BLaER1 treated with 17β-estradiol and CSF1 and Interleukin-3, amounts not matched to agents 10 nM and 100 nM (cell line): ENCODE data around the gene HOXA5.

Experiments
- H3K27ac ChIP-seq, 11 experiments: shearing (Covaris generic); formaldehyde crosslinking; 2 replicates each; pipeline ENCODE4 v1.8.1; 2022
- H3K27me3 ChIP-seq, 11 experiments: shearing (Covaris generic); formaldehyde crosslinking; 2 replicates each; pipeline ENCODE4 v1.8.1; 2022
- H3K36me3 ChIP-seq, 11 experiments: shearing (Covaris generic); formaldehyde crosslinking; 2 replicates each; pipeline ENCODE4 v1.8.1; 2022
- H3K4me1 ChIP-seq, 10 experiments: shearing (Covaris generic); formaldehyde crosslinking; 2 replicates each; pipeline ENCODE4 v1.8.1; 2022
- H3K4me2 ChIP-seq, 11 experiments: shearing (Covaris generic); formaldehyde crosslinking; 2 replicates each; pipeline ENCODE4 v1.8.1; 2022
- H3K4me3 ChIP-seq, 10 experiments: shearing (Covaris generic); formaldehyde crosslinking; 2 replicates each; pipeline ENCODE4 v1.8.1; 2022
- H3K9ac ChIP-seq, 11 experiments: shearing (Covaris generic); formaldehyde crosslinking; 2 replicates each; pipeline ENCODE4 v1.8.1; 2022
- H3K9me3 ChIP-seq, 11 experiments: shearing (Covaris generic); formaldehyde crosslinking; replicated peaks in 1 of 11; 2 replicates each; pipeline ENCODE4 v1.8.1; 2022
- H4K20me1 ChIP-seq, 11 experiments: shearing (Covaris generic); formaldehyde crosslinking; 2 replicates each; pipeline ENCODE4 v1.8.1; 2022
- Cebpa-rat ChIP-seq, 11 experiments: shearing (Covaris generic); IDR thresholded peaks; 2 replicates each; pipeline ENCODE4 v1.8.1; 2022

The HOXA5 gene

DNA sequence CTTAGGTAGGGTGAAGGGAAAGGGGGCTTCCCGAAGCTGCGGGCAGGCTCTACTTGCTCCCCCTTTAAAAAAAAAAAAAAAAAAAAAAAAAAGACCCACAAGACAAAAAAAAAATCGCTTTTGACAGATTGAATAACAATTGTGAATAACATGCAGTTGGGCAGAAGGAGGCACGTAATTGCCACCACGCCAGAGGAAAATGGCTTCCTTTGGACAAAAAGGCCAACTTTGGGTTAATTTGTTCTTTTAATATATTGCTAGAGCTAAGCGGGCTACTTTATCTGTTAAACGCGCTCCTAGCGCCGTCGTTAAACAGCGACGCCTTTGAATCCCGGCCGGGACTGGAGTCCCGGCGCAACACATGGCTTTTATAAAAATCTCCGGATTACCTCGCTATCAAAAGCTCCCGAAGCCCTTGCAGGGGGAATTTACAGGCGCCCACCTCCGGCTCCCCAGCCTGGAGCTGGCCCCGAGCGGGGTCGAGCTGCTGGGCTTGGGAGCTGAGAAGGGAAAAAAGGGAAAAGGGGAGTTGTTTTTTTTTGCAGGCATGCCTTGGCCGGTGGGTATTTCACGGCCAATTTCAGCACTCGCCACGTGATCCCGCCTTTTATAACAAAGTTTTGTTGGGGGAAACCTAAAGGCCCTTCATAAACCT, 40.3 kb upstream of the HOXA5 start:
- Histone ChIP-seq H3K4me1 (peaks cover 0 to 39% (median 11%) of the 10 kb centered on the region in 10 experiments; a peak in 12 of 20 replicates), H4K20me1 (peaks cover 0 to 84% (median 68%) of the 10 kb centered on the region in 11 experiments; a peak in 19 of 22 replicates), H3K27ac (no peak overlapping the region), H3K9ac (no peak overlapping the region), H3K4me3 (peak overlapping the region in 5 of 10 experiments; percentile 19 to 48 (median 40); a peak in 7 of 20 replicates), H3K4me2 (peak overlapping the region in 10 of 11 experiments; percentile 1 to 92 (median 24); a peak in 14 of 22 replicates), H3K9me3 (peaks cover 0 to 33% (median 5%) of the 10 kb centered on the region in 11 experiments; a peak in 10 of 22 replicates), H3K27me3 (peaks cover 100% of the 10 kb centered on the region in 11 experiments), H3K36me3 (no peaks in the 10 kb centered on the region)
- no peak for TF ChIP-seq Cebpa-rat (IDR thresholded peaks at IDR 0.05)

DNA sequence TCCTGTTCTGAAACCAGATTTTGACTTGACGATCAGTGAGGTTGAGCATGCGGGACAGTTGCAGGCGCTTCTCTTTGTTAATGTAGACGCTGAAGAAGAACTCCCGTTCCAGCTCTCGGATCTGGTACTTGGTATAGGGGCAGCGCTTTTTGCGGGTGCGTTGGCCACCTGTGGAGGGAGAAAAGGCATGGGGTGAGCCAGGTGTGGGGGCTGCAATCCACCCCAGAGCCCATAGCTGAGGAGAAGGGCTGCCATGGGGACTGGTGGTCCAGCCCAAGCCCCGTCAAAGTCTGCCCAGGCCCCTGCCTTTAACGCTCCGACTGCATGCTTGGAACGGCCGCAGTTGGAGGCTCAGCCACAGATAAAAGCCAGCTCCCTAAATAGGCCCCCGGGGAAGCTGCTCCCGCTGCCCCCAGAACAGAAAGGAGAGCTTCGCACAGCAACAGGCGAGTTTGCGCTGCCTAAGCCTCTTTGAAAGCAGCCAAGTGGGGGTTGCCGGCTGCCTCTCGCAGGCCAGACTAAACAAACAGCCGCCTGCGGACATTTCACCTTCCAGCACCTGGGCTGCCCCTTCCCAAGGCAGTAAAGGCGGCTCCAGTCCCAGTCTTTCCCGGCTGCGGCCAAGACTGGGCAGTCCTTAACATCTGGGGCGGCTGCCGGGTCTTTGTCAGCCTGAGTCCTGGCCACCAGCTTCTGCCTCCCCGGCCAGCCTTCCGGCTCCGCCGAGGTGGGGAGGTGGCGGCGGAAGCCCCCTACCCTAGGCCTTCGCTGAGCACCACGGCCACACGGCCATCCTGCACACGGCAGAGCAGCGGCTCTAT, 39.6 kb upstream of the HOXA5 start:
- H3K4me2 ChIP-seq, result peak overlapping the region in 3 of 11 experiments; percentile 70 to 92 (median 81); a peak in 5 of 22 replicates
- peaks cover 0 to 76% (median 60%) of the 10 kb centered on the region in 11 experiments; a peak in 19 of 22 replicates for H4K20me1 ChIP-seq
- no peaks in the 10 kb centered on the region for H3K36me3 ChIP-seq
- peaks cover 0 to 33% (median 5%) of the 10 kb centered on the region in 11 experiments; a peak in 10 of 22 replicates for H3K9me3 ChIP-seq
- H3K27ac ChIP-seq, result no peak overlapping the region
- no peak for TF ChIP-seq Cebpa-rat (IDR thresholded peaks at IDR 0.05)
- peak overlapping the region in 2 of 10 experiments; percentile 40 to 48; a peak in 4 of 20 replicates for H3K4me3 ChIP-seq
- H3K9ac ChIP-seq, result no peak overlapping the region
- peaks cover 100% of the 10 kb centered on the region in 11 experiments for H3K27me3 ChIP-seq
- H3K4me1 ChIP-seq, result peaks cover 0 to 32% (median 7%) of the 10 kb centered on the region in 10 experiments; a peak in 10 of 20 replicates

DNA sequence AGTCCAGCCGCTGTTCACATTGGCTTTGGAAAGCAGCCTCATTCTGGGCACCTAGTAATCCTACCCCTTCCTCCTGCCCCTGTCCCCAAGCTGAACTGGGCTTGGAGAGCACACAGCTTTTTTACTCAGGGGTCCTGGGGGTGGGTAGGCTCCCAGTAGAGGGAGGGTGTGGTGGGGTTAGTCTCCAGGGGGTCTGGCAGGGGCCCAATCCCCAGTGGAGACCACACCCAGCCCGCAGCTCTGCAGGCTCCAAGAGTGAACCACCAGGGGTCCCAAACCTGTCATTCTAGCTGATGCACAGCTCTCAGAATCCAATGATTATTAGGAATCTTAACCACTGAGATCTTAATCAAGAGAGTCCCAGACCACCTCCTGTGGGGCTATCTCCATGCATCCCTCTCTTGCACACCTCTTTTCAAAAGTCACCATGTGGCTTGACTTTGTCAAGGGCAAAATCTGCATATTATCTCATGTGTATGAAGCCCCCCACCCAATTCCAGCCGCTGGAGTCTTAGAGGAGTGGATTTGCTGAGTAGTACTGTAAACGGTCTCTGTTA, 38.9 kb upstream of the HOXA5 start:
- no peak overlapping the region for H3K4me3 ChIP-seq
- peaks cover 0 to 29% (median 7%) of the 10 kb centered on the region in 10 experiments; a peak in 9 of 20 replicates for H3K4me1 ChIP-seq
- H3K36me3 ChIP-seq, result no peaks in the 10 kb centered on the region
- H3K27ac ChIP-seq, result no peak overlapping the region
- H3K27me3 ChIP-seq, result peaks cover 100% of the 10 kb centered on the region in 11 experiments
- no peak for TF ChIP-seq Cebpa-rat (IDR thresholded peaks at IDR 0.05)
- no peak overlapping the region for H3K9ac ChIP-seq
- H4K20me1 ChIP-seq, result peaks cover 0 to 70% (median 54%) of the 10 kb centered on the region in 11 experiments; a peak in 19 of 22 replicates
- peaks cover 0 to 29% (median 5%) of the 10 kb centered on the region in 11 experiments; a peak in 10 of 22 replicates for H3K9me3 ChIP-seq
- no peak overlapping the region for H3K4me2 ChIP-seq

DNA sequence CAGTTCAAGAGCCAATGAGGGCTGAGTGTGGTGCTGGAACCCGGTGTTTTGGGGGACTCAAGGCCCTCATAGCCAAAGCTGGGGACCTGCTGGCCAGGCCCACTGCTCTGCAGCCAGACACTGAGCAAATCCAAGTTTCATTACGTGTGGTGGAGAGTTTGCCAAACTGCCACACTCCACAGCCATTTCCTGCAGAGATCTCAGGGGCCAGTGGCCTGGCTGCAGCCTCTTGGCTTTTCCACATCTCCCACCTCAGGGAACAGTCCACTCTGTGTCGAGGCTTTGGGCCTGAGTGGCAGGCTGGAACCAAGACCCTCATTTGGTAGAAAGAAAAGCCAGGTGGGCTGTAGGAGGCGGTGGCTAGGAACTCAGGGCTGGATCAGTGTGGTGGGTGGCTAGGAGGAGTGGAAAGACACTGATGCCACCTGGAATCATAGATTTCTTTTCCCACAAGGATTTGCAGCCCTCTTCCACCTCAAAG, 38.4 kb upstream of the HOXA5 start:
- no peak for TF ChIP-seq Cebpa-rat (IDR thresholded peaks at IDR 0.05)
- peaks cover 0 to 29% (median 5%) of the 10 kb centered on the region in 11 experiments; a peak in 10 of 22 replicates for H3K9me3 ChIP-seq
- H3K4me2 ChIP-seq, result no peak overlapping the region
- peaks cover 0 to 29% (median 7%) of the 10 kb centered on the region in 10 experiments; a peak in 9 of 20 replicates for H3K4me1 ChIP-seq
- H3K4me3 ChIP-seq, result no peak overlapping the region
- no peak overlapping the region for H3K9ac ChIP-seq
- peaks cover 0 to 70% (median 55%) of the 10 kb centered on the region in 11 experiments; a peak in 19 of 22 replicates for H4K20me1 ChIP-seq
- peaks cover 100% of the 10 kb centered on the region in 11 experiments for H3K27me3 ChIP-seq
- no peak overlapping the region for H3K27ac ChIP-seq
- no peaks in the 10 kb centered on the region for H3K36me3 ChIP-seq

DNA sequence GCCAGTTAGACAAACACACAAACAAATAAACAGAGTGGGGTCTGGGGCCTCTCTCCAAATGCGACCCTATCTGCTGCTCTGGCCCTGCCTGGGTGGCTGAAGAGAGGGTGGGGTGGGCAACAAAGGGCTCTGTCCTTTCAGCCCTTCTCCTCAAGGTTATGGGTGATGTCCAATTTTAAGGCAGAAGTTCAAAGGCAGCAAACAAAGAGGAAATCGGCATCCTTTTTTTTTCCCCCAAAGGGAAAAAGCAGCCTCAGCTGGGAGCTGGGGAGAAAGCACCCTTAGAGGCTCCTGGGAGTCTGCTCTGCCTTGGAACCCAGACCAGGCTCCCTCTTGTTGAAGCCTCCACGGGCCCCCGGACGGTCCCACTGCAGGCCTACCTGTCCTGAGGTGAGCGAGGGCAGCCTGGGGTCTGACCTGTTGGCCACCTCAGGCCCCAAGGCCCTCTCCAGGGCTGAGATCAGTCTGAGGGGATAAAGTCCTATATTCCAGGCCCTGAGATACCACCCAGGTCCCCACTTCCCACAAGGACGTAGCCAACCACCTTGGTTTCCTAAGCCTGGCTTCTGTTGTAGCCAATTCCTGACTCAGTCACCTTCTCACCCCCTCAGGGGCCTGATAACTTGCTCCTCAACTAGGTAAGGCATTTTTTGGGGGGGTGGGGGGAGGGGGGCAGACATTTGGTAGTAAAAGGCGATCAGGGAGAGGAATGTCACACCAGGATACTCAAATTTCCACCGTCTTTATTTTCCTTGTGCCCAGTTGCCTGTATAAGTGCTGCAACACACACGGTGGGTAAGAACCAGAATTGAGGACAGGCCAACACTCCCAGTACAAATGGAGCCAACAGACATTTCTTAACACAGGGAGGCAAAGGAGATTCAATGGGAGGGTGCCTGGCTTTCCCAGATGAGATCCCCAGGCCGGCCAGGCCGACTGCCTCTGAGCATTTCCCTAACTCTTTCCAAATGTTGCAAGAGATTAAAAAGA, 37.2 kb upstream of the HOXA5 start:
- no peak overlapping the region for H3K4me3 ChIP-seq
- no peak overlapping the region for H3K4me2 ChIP-seq
- H3K27ac ChIP-seq, result no peak overlapping the region
- H4K20me1 ChIP-seq, result peaks cover 0 to 65% (median 48%) of the 10 kb centered on the region in 11 experiments; a peak in 19 of 22 replicates
- H3K27me3 ChIP-seq, result peaks cover 100% of the 10 kb centered on the region in 11 experiments
- H3K4me1 ChIP-seq, result peaks cover 0 to 25% (median 7%) of the 10 kb centered on the region in 10 experiments; a peak in 9 of 20 replicates
- H3K9me3 ChIP-seq, result peaks cover 0 to 29% (median 5%) of the 10 kb centered on the region in 11 experiments; a peak in 10 of 22 replicates
- no peak overlapping the region for H3K9ac ChIP-seq
- no peak for TF ChIP-seq Cebpa-rat (IDR thresholded peaks at IDR 0.05)
- H3K36me3 ChIP-seq, result no peaks in the 10 kb centered on the region

DNA sequence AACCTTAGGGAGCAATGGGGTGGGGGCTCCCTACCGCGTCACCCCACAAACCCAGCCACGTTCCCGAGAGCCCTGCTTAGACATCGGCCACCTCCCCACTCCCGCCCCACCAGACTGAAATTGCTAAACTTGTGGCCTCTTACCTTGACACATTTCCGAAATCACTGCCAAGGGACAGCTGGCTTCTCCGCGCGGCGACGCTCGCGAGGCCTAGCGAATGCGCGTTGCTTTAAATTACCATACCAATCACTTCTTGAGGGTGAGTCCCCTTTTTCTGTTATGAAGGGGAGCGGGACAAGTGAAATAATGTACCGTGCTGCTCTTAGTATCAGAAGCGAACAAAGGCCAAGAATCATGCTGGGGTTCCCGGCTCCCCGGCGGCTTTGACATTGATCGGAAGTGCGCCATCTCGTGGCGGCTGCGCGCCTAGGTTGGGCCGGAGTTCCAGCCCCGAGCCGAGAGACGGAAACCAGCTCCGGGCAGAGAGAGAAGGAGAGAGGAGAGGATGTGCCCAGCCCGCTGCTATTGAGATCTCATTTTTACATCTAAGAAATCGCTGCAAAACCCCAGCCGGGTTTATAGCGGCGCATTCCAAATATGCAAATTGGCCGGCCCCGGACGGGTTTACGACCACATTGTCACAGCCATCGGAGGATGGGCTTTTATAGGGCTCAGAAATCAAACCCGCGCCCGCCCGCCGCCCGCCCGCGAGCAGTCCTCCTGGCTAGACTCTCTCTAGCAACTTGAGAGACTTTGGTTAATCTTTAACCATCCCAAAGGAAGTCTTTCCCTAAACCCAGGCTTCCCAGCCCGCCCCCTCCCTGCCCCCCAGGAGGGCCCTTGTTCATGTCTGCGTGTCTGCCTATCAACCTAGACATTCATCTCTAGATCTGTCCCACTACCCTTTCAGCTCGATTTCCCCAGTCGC, 36.3 kb upstream of the HOXA5 start:
- Histone ChIP-seq H3K27ac (no peak overlapping the region), H3K4me3 (no peak overlapping the region), H3K27me3 (peaks cover 100% of the 10 kb centered on the region in 11 experiments), H3K9ac (no peak overlapping the region), H4K20me1 (peaks cover 0 to 61% (median 41%) of the 10 kb centered on the region in 11 experiments; a peak in 19 of 22 replicates), H3K36me3 (no peaks in the 10 kb centered on the region), H3K9me3 (peaks cover 0 to 23% (median 5%) of the 10 kb centered on the region in 11 experiments; a peak in 12 of 22 replicates), H3K4me2 (no peak overlapping the region), H3K4me1 (peaks cover 0 to 17% (median 6%) of the 10 kb centered on the region in 10 experiments; a peak in 9 of 20 replicates)
- TF ChIP-seq Cebpa-rat (IDR thresholded peaks at IDR 0.05), result no peak

DNA sequence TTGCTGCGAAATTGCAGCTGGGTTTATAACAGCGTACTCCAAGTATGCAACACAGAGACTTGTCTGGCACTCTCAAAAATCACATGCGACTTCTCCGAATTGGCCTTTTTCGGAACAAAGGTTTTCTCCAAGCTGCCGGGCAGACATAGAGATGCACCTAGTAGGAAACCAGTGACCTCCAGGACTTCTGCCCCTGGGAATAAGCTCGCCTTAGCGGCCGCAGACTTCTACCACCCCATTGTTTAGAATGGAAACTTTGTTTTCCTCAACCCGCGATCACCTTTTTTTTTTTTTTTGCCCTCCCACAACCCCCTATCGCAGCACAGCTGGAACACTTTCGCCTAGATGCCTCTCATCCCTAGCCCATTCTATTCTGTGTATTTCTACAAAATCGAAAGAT, 35.5 kb upstream of the HOXA5 start:
- Histone ChIP-seq H3K4me3 (no peak overlapping the region), H3K27me3 (peaks cover 100% of the 10 kb centered on the region in 11 experiments), H3K9ac (no peak overlapping the region), H4K20me1 (peaks cover 0 to 58% (median 41%) of the 10 kb centered on the region in 11 experiments; a peak in 18 of 22 replicates), H3K36me3 (no peaks in the 10 kb centered on the region), H3K4me2 (no peak overlapping the region), H3K9me3 (peaks cover 5 to 25% (median 12%) of the 10 kb centered on the region in 11 experiments), H3K4me1 (peaks cover 0 to 10% (median 0%) of the 10 kb centered on the region in 10 experiments; a peak in 6 of 20 replicates), H3K27ac (no peak overlapping the region)
- TF ChIP-seq Cebpa-rat (IDR thresholded peaks at IDR 0.05), result no peak
